HFFc6 (cell line): ENCODE measurements around the gene KCNIP4. TPM values are rescaled to one million over a fixed set of nuclear protein-coding genes. Genes with fewer than 3 reads are reported as not detected.
A peak's percentile ranks its signal among the peaks of the same experiment; 100 is the strongest.

Experiments used
- DNase-seq: peaks from one replicate; pipeline ENCODE4 v3.0.0-alpha.2; 2018
- H3K27ac Mint-ChIP-seq: 2 replicates; pipeline ENCODE4 v1.8.0; 2020; ENCODE audit warnings: mild to moderate bottlenecking, mixed read lengths
- H3K27me3 Mint-ChIP-seq: 2 replicates; pipeline ENCODE4 v1.8.0; 2021; ENCODE audit warnings: mild to moderate bottlenecking, moderate library complexity, mixed read lengths; ENCODE audit not compliant: insufficient read depth
- H3K36me3 Mint-ChIP-seq: 2 replicates; pipeline ENCODE4 v1.8.0; 2021; ENCODE audit warnings: low read depth, mixed read lengths
- H3K4me1 Mint-ChIP-seq: 2 replicates; pipeline ENCODE4 v1.8.0; 2020; ENCODE audit warnings: low read depth, mixed read lengths
- H3K4me3 Mint-ChIP-seq: 2 replicates; pipeline ENCODE4 v1.8.0; 2020; ENCODE audit warnings: mild to moderate bottlenecking, moderate library complexity, mixed read lengths
- H3K9me3 Mint-ChIP-seq: 2 replicates; pipeline ENCODE4 v1.8.0; 2020; ENCODE audit warnings: mild to moderate bottlenecking, mixed read lengths
- CTCF ChIP-seq: fragments of 200-600 bp; sonication (generic); IDR thresholded peaks from 2 replicates; pipeline ENCODE4 v1.5.0; 2021; ENCODE audit warnings: antibody characterized with exemption, mild to moderate bottlenecking
- total RNA-seq, 6 experiments: library from RNA; stranded (reverse); fragmentation: NEBNext Ultra II Directional; extraction: Animal tissue kit (Norgen Biotek cat#: 25700); gene quantifications; 2 replicates in 1 of 6; 3 replicates in 5 of 6; pipeline ENCODE4 v1.2.3, GENCODE V29; 2021

KCNIP4 gene
- total RNA-seq, 6 experiments from 2014 or later: not detected

GRCh38 chr4:21167711-21168110 is 780.9 kb downstream of the KCNIP4 start:
- TF ChIP-seq CTCF: no peak
- no peak for DNase-seq
- H3K27ac Mint-ChIP-seq: no peak overlapping the region
- H3K36me3 Mint-ChIP-seq: no peaks in the 10 kb centered on the region
- no peaks in the 10 kb centered on the region for H3K4me1 Mint-ChIP-seq
- H3K9me3 Mint-ChIP-seq: peaks cover 25% of the 10 kb centered on the region
- H3K4me3 Mint-ChIP-seq: no peak overlapping the region
- no peaks in the 10 kb centered on the region for H3K27me3 Mint-ChIP-seq

- no peak overlapping the region for H3K4me3 Mint-ChIP-seq
- DNase-seq: no peak
- H3K9me3 Mint-ChIP-seq: peaks cover 23% of the 10 kb centered on the region
- no peak for TF ChIP-seq CTCF
- H3K27ac Mint-ChIP-seq: no peak overlapping the region
- no peaks in the 10 kb centered on the region for H3K36me3 Mint-ChIP-seq
- H3K27me3 Mint-ChIP-seq: no peaks in the 10 kb centered on the region
- H3K4me1 Mint-ChIP-seq: no peaks in the 10 kb centered on the region
These were observed 793.2 kb downstream of the KCNIP4 start for GRCh38 chr4:21155367-21155766.

GRCh38 chr4:21139327-21139726 is 809.2 kb downstream of the KCNIP4 start:
- Mint-ChIP-seq H3K4me3 (no peak overlapping the region), H3K27me3 (peaks cover 1% of the 10 kb centered on the region), H3K9me3 (peaks cover 23% of the 10 kb centered on the region), H3K4me1 (no peaks in the 10 kb centered on the region), H3K27ac (no peak overlapping the region), H3K36me3 (no peaks in the 10 kb centered on the region; the same call in 1 of the 2 replicates)
- TF ChIP-seq CTCF: no peak
- DNase-seq: no peak

GRCh38 chr4:21136051-21136630 is 812.4 kb downstream of the KCNIP4 start:
- H3K4me3 Mint-ChIP-seq: no peak overlapping the region
- H3K27me3 Mint-ChIP-seq: peaks cover 1% of the 10 kb centered on the region
- no peaks in the 10 kb centered on the region for H3K4me1 Mint-ChIP-seq
- H3K9me3 Mint-ChIP-seq: peaks cover 10% of the 10 kb centered on the region
- no peak overlapping the region for H3K27ac Mint-ChIP-seq
- no peaks in the 10 kb centered on the region; the same call in 1 of the 2 replicates for H3K36me3 Mint-ChIP-seq
- DNase-seq: no peak
- no peak for TF ChIP-seq CTCF

GRCh38 chr4:21134994-21135393 is 813.6 kb downstream of the KCNIP4 start:
- Mint-ChIP-seq H3K4me3 (no peak overlapping the region), H3K27me3 (peaks cover 1% of the 10 kb centered on the region; the same call in 1 of the 2 replicates), H3K36me3 (no peaks in the 10 kb centered on the region), H3K9me3 (peaks cover 4% of the 10 kb centered on the region), H3K4me1 (no peaks in the 10 kb centered on the region), H3K27ac (no peak overlapping the region)
- DNase-seq: peak; percentile 27
- peak; percentile 58; the same call in 1 of the 2 replicates for TF ChIP-seq CTCF
